GM12878 (cell line): ENCODE measurements around the gene SLCO2B1. TPM values are rescaled to one million over a fixed set of nuclear protein-coding genes. Genes with fewer than 3 reads are reported as not detected.

Source experiments
- ATAC-seq: fragments of 200-7000 bp; cut with Tn5 transposase; 3 replicates; pipeline ENCODE4 v1.9.1; 2020; ENCODE audit warnings: mild to moderate bottlenecking, moderate library complexity
- BruUV-seq: library from RNA; stranded (reverse); fragments of 400-500 nt; replicated peaks from 2 replicates; lab custom pipeline; 2021; lab: Mats Ljungman, UMichigan
- CTCF ChIA-PET: fragments of 300-600 bp; sonication (Branson Sonifier 250); formaldehyde crosslinking; extraction: SDS; loops from one replicate; lab custom pipeline; 2021; ENCODE audit warnings: inconsistent platforms; lab: Yijun Ruan, JAX
- POLR2A ChIA-PET: fragments of 350-600 bp; formaldehyde crosslinking; extraction: SDS; loops from one replicate; lab custom pipeline; 2021; ENCODE audit warnings: inconsistent platforms; lab: Charles Lee
- RAD21 ChIA-PET: fragments of 300-600 bp; sonication (Branson Sonifier 250); formaldehyde crosslinking; loops from one replicate; lab custom pipeline; 2023; ENCODE audit warnings: antibody characterized with exemption; ENCODE audit not compliant: unreplicated experiment; lab: Charles Lee
- SMC1A ChIA-PET: fragments of 300-600 bp; sonication (Branson Sonifier 250); formaldehyde crosslinking; loops from one replicate; lab custom pipeline; 2023; ENCODE audit not compliant: unreplicated experiment, uncharacterized antibody; lab: Charles Lee
- DNase-seq: peaks from one replicate; pipeline ENCODE4 v3.0.0-alpha.2; 2011; ENCODE audit warnings: low read depth, low spot score
- FAIRE-seq: peaks from 3 replicates; lab custom pipeline; 2011; peaks lifted over from hg19 to GRCh38; lab: Jason Lieb, UNC
- H2AFZ ChIP-seq: 2 replicates; pipeline ENCODE4 v1.6.0; 2011; ENCODE audit warnings: low read depth, low read length, control low read depth; ENCODE audit not compliant: control insufficient read depth
- H3K27ac ChIP-seq: 2 replicates; pipeline ENCODE4 v1.5.1; 2011; ENCODE audit warnings: control low read depth; ENCODE audit not compliant: control insufficient read depth, insufficient read depth
- H3K27me3 ChIP-seq, 2 experiments: replicated peaks in 1 of 2; 2 replicates each; pipeline versions ENCODE4 v1.6.0 to v1.6.1; 2011; ENCODE audit warnings: low read length in 1 of 2; ENCODE audit not compliant: control insufficient read depth in 2 of 2, insufficient read depth in 2 of 2
- H3K36me3 ChIP-seq, 2 experiments: 2 replicates each; pipeline ENCODE4 v1.5.1; 2011; ENCODE audit warnings: low read length in 1 of 2; ENCODE audit not compliant: control insufficient read depth in 2 of 2, insufficient read depth in 2 of 2
- H3K4me1 ChIP-seq: 2 replicates; pipeline ENCODE4 v1.6.1; 2011; ENCODE audit warnings: mild to moderate bottlenecking, low read length, moderate library complexity, mixed read lengths; ENCODE audit not compliant: control insufficient read depth, insufficient read depth
- H3K4me2 ChIP-seq: 2 replicates; pipeline ENCODE4 v1.6.0; 2011; ENCODE audit warnings: control low read depth; ENCODE audit not compliant: control insufficient read depth, insufficient read depth
- H3K4me3 ChIP-seq: fragments of 200-600 bp; sonication (generic); 2 replicates; pipeline ENCODE4 v1.5.1; 2016
- H3K79me2 ChIP-seq: 2 replicates; pipeline ENCODE4 v1.6.0; 2011; ENCODE audit warnings: low read length; ENCODE audit not compliant: control insufficient read depth, insufficient read depth
- H3K9ac ChIP-seq: 2 replicates; pipeline ENCODE4 v1.8.0; 2011; ENCODE audit warnings: low read length, control low read depth, mixed read lengths; ENCODE audit not compliant: control insufficient read depth, insufficient read depth
- H3K9me3 ChIP-seq: replicated peaks from 3 replicates; pipeline ENCODE4 v1.5.1; 2011; ENCODE audit warnings: mild to moderate bottlenecking, low read length; ENCODE audit not compliant: control insufficient read depth, insufficient read depth
- H4K20me1 ChIP-seq: 2 replicates; pipeline ENCODE4 v1.6.0; 2011; ENCODE audit not compliant: control insufficient read depth, insufficient read depth
- BACH1 ChIP-seq: fragments of 450-650 bp; IDR thresholded peaks from 2 replicates; pipeline ENCODE4 v1.6.1; 2017; ENCODE audit warnings: mild to moderate bottlenecking, borderline replicate concordance
- BCL11A ChIP-seq: IDR thresholded peaks from 2 replicates; pipeline ENCODE4 v1.6.1; 2011; ENCODE audit warnings: low read depth, low read length
- BHLHE40 ChIP-seq, 2 experiments: fragments of 450-650 bp in 1 of 2; IDR thresholded peaks; 2 replicates each; pipeline ENCODE4 v1.6.1; 2011 to 2017; ENCODE audit warnings: low read depth in 2 of 2, borderline replicate concordance in 1 of 2, improper control_type of control experiment in 1 of 2, low read length in 1 of 2, mild to moderate bottlenecking in 1 of 2
- CBFB ChIP-seq: IDR thresholded peaks from 2 replicates; pipeline ENCODE4 v1.6.1; 2016; ENCODE audit warnings: antibody characterized with exemption, low read depth
- CREM ChIP-seq: IDR thresholded peaks from 2 replicates; pipeline ENCODE4 v1.6.1; 2014; ENCODE audit warnings: antibody characterized with exemption, low read depth
- HDAC6 ChIP-seq: fragments of 200-600 bp; sonication (generic); IDR thresholded peaks from one replicate; pipeline ENCODE4 v1.8.0; 2017; ENCODE audit warnings: antibody characterized with exemption; ENCODE audit not compliant: unreplicated experiment
- NFYB ChIP-seq: IDR thresholded peaks from 2 replicates; pipeline ENCODE4 v1.6.1; 2011; ENCODE audit warnings: low read depth, mild to moderate bottlenecking, low read length, improper control_type of control experiment, moderate library complexity; ENCODE audit not compliant: insufficient read depth
- POLR2AphosphoS5 ChIP-seq: IDR thresholded peaks from 2 replicates; pipeline ENCODE4 v1.6.1; 2011; ENCODE audit warnings: mild to moderate bottlenecking, low read length, inconsistent platforms
- RAD21 ChIP-seq: IDR thresholded peaks from 2 replicates; pipeline ENCODE4 v1.6.1; 2011; ENCODE audit warnings: mild to moderate bottlenecking, low read depth, low read length, moderate library complexity; ENCODE audit not compliant: insufficient read depth
- SMAD5 ChIP-seq: IDR thresholded peaks from 2 replicates; pipeline ENCODE4 v1.6.1; 2016; ENCODE audit warnings: antibody characterized with exemption, low read depth
- SREBF2 ChIP-seq: IDR thresholded peaks from 2 replicates; pipeline ENCODE4 v1.6.1; 2012; ENCODE audit warnings: mild to moderate bottlenecking, low read length
- STAT3 ChIP-seq: IDR thresholded peaks from 2 replicates; pipeline ENCODE4 v1.6.1; 2011; ENCODE audit warnings: low read depth, low read length, improper control_type of control experiment
- TAF1 ChIP-seq: IDR thresholded peaks from 2 replicates; pipeline ENCODE4 v1.6.1; 2011; ENCODE audit warnings: mild to moderate bottlenecking, low read depth, low read length, borderline replicate concordance
- TCF12 ChIP-seq: IDR thresholded peaks from 2 replicates; pipeline ENCODE4 v1.6.1; 2011; ENCODE audit warnings: low read depth, mild to moderate bottlenecking, low read length
- USF2 ChIP-seq: IDR thresholded peaks from 2 replicates; pipeline ENCODE4 v1.6.1; 2011; ENCODE audit warnings: low read depth, low read length, improper control_type of control experiment, borderline replicate concordance
- WGBS: methylation state at CpG from one replicate; pipeline ENCODE4 v1.1.6; 2016; ENCODE audit warnings: low lambda C conversion rate; ENCODE audit not compliant: insufficient replicate concordance, insufficient coverage; ENCODE audit errors: missing lambda C conversion rate; 5-methylcytosine and 5-hydroxymethylcytosine counted together
- in situ Hi-C: fragments of 300-500 bp; cut with MboI; formaldehyde crosslinking; loops from 9 replicates; pipeline ENCODE4 v1.14.3; 2018; ENCODE audit warnings: mixed read lengths
- intact Hi-C: fragments of 100-400 bp; cut with micrococcal nuclease; formaldehyde crosslinking; loops from one replicate; pipeline ENCODE4 v1.14.2; 2022; ENCODE audit not compliant: unreplicated experiment
- polyA plus RNA-seq, 11 experiments: library from polyadenylated mRNA; depleted of rRNA in 4 of 11; unstranded in 6 of 11; stranded (reverse) in 5 of 11; fragments of >200 nt; fragmentation: Nextera tagmentation in 4 of 11; fragmentation: Illumina TruSeq in 1 of 11; extraction: Ambion mirVana in 4 of 11; extraction: Trizol in 1 of 11; gene quantifications; 1 replicate in 1 of 11; 2 replicates in 10 of 11; pipeline versions ENCODE4 v1.2.1 to v1.2.3, GENCODE V29; 2011 to 2016; ENCODE audit warnings: inconsistent platforms in 2 of 11, missing spikeins in 2 of 11, low read depth in 1 of 11
- total RNA-seq, 4 experiments: library from RNA; depleted of rRNA in 3 of 4; stranded (reverse); fragments of >200 nt in 3 of 4; fragmentation: Illumina TruSeq in 1 of 4; extraction: Trizol in 1 of 4; gene quantifications; 2 replicates each; pipeline versions ENCODE4 v1.2.1 to v1.2.3, GENCODE V29; 2013 to 2021

Gene SLCO2B1
- total and polyA plus RNA-seq, 10 of the 15 experiments (the other 5 are each of a cell fraction or from before 2014, with no cell fraction given): 0.05 to 3.5 (median 0.93) TPM; not detected in 2

GRCh38 chr11:75174781-75175370, 24.0 kb downstream of the SLCO2B1 start (continued):
- peak in 1 of 2 experiments; percentile 27; a peak in 1 of 4 replicates for TF ChIP-seq BHLHE40 (IDR thresholded peaks at IDR 0.05; ENCODE audit: borderline replicate concordance in 1 of 2, low read depth in 2 of 2, low read length in 1 of 2)
- TF ChIP-seq RAD21: no peak
- no peak for TF ChIP-seq BCL11A
- no peak for TF ChIP-seq SREBF2
- TF ChIP-seq HDAC6: no peak
- no peak for TF ChIP-seq SMAD5
- TF ChIP-seq BACH1: no peak
- TF ChIP-seq POLR2AphosphoS5: no peak
- no peak for TF ChIP-seq CREM
- no peak for TF ChIP-seq TCF12
- no peak for TF ChIP-seq CBFB

- ChIA-PET CTCF (interaction anchor here (0.5 to 0.6 kb wide), 2 partner anchors 192 to 203 kb away, joined by 3 to 7 read pairs; no protein-coding TSS in a partner anchor), RAD21 (interaction anchor here (1.7 kb wide), 1 partner anchor 22 kb away, joined by 5 read pairs; no protein-coding TSS in a partner anchor), SMC1A (no interaction called here), POLR2A (no interaction called here)
- Histone ChIP-seq H3K9me3 (no peaks in the 10 kb centered on the region), H3K4me3 (no peak overlapping the region), H3K27me3 (no peaks in the 10 kb centered on the region; a peak in 2 of 4 replicates), H4K20me1 (no peaks in the 10 kb centered on the region), H3K4me1 (peaks cover 8% of the 10 kb centered on the region), H3K36me3 (no peaks in the 10 kb centered on the region), H3K9ac (no peak overlapping the region), H3K79me2 (no peaks in the 10 kb centered on the region), H3K4me2 (no peak overlapping the region), H2AFZ (no peak overlapping the region), H3K27ac (no peak overlapping the region)
- intact Hi-C loops: no loop called here
- no peak for FAIRE-seq
- WGBS: 0% methylated on average over 3 of the region's 3 CpGs
- ATAC-seq: no peak
- no TSS peak for BruUV-seq
- DNase-seq: no peak
- no peak for TF ChIP-seq USF2
- no peak for TF ChIP-seq TAF1
- no peak for TF ChIP-seq STAT3
- no peak for TF ChIP-seq CREM
- TF ChIP-seq RAD21: no peak
- no peak for TF ChIP-seq NFYB
- TF ChIP-seq, all 136 proteins: peak for 0
- in situ Hi-C loops: no loop called here
These were observed 31.8 kb downstream of the SLCO2B1 start for GRCh38 chr11:75182664-75183063.
